Measurements from ENCODE around the gene DOCK1.

DOCK1 gene

DNA sequence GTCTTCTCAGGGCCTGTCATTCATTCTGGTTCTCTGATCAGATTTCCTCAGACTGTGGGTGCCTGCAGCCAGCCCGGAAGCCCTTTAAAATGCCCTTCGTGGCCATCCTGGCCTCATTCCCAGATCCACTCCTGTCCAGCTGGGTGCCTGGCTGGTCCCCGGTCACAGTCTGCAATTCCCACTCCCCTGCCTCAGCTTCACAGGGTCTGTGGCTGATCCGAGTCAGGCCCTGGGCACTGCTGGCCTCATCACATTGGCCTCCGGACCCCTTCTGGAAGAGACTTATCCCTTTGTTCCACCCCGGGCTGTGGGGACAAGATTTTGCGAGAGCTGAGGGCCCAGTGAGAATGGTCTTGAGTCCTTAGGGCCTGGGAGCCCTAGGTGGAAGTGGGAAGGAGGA, 12.1 kb downstream of the DOCK1 start:
- in situ Hi-C loops (cut with MboI; ENCODE audit: low pct_unique_long_range_greater_than_20kb, low sequenced_read_pairs, unreplicated experiment): no loop called here
- no peak for TF ChIP-seq CTCF (IDR thresholded peaks at IDR 0.05; ENCODE audit: extremely low read depth, insufficient read depth, missing control alignments)
- DNase-seq (ENCODE audit: low spot score): no peak

DNA sequence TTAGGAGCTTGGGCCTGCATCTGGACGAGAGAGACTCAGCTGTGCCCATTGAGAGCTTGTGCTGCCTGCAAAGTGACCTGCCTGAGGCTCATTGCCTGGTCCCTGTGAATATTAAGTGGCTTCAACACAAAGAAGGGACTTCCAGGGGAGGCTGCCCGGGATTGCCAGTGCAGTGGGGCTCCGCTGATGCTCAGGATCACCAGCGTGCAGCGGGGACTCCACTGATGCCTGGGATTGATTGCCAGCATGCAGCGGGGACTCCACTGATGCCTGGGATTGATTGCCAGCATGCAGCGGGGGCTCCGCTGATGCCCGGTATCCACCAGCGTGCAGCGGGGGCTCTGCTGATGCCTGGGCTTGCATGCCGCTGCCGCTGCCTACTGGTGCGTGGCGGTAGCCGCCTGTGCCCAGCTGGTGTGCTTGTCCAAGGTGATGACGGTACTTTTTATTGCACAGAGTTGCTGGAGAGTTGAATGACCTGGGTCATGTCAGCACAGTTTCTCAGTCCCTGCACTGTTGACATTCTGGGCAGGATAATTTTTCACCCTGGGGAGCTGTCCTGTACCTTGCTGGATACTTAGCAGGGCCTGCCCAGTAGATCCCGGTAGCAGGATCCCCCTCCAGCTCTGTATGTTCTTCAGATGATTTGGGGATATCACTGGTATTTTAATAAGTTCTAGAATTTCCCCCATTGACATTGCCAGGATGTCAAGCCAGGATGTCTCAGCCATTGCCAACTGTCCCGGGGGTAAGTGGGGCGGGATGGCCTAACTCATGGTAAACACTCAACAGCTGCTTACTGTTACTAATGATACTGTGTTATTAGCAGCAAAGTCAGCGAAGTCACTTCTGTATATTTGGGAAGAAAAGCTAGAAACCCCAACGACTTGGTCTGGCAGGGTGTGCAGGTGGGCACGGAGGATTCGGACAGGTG, 13.0 kb downstream of the DOCK1 start:
- DNase-seq (ENCODE audit: low spot score): no peak
- in situ Hi-C loops (cut with MboI; ENCODE audit: low pct_unique_long_range_greater_than_20kb, low sequenced_read_pairs, unreplicated experiment): no loop called here
- no peak for TF ChIP-seq CTCF (IDR thresholded peaks at IDR 0.05; ENCODE audit: extremely low read depth, insufficient read depth, missing control alignments)

DNA sequence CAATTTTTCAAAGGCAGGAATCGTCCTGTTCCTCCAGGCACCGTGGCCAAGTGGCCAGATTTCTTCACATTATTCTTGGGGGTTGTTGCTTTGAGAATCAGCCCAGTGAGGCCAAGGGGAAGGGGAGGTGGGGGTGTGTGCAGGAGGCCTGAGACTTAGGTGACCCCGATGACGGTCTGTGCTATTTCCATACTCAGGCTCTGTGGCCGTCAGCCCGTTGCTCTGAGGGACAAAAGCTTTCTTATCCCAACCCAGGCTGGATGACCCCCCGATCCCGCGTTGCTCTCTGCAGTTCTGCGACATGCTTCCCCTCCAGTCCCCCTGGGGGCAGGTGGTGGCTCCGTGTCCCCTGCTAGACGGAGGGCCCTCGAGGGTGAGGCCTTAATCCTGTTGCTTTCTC, 14.2 kb downstream of the DOCK1 start:
- in situ Hi-C loops (cut with MboI; ENCODE audit: low pct_unique_long_range_greater_than_20kb, low sequenced_read_pairs, unreplicated experiment): no loop called here
- TF ChIP-seq CTCF (IDR thresholded peaks at IDR 0.05; ENCODE audit: extremely low read depth, insufficient read depth, missing control alignments): no peak
- DNase-seq (ENCODE audit: low spot score): no peak

DNA sequence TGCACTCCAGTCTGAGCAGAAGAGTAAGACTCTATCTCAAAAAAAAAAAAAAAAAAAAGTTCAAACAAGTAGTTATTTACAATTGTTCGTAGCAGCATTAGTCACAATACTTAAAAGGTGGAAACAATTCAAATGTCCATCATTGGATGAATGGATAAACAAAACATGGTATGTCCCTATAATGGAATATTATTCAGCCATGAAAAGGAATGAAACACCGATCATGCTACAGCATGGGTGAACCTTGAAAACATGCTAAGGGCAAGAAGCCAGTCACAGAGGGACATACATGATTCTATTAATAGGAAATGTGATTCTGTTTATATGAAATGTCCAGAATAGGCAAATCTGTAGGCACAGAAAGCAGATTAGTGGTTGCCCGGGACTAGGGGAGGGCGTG, 15.9 kb downstream of the DOCK1 start:
- DNase-seq (ENCODE audit: low spot score): no peak
- in situ Hi-C loops (cut with MboI; ENCODE audit: low pct_unique_long_range_greater_than_20kb, low sequenced_read_pairs, unreplicated experiment): no loop called here
- no peak for TF ChIP-seq CTCF (IDR thresholded peaks at IDR 0.05; ENCODE audit: extremely low read depth, insufficient read depth, missing control alignments)

DNA sequence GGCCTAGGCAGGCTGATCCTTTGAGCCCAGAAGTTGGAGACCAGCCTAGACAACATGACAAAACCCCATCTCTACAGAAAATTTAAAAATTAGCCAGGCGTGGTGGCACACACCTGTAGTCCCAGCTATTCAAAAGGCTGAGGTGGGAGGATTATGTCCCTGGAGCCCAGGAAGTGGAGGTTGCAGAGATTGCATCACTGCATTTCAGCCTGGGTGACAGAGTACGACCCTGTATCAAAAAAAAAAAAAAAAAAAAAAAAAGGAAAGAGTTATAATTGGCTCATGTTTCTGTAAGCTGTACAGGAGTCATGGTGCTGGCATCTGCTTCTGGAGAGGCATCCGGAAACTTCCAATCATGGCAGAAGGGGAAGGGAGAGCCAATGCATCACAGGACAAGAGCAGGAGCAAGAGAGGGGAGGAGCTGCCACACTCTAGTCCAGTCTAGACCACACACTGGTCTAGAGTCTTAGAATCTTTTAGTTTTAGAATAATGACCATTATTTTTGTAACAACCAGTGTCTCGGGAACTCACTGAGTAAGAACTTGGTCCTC, 16.8 kb downstream of the DOCK1 start:
- no peak for DNase-seq (ENCODE audit: low spot score)
- in situ Hi-C loops (cut with MboI; ENCODE audit: low pct_unique_long_range_greater_than_20kb, low sequenced_read_pairs, unreplicated experiment): no loop called here
- TF ChIP-seq CTCF (IDR thresholded peaks at IDR 0.05; ENCODE audit: extremely low read depth, insufficient read depth, missing control alignments): no peak

DNA sequence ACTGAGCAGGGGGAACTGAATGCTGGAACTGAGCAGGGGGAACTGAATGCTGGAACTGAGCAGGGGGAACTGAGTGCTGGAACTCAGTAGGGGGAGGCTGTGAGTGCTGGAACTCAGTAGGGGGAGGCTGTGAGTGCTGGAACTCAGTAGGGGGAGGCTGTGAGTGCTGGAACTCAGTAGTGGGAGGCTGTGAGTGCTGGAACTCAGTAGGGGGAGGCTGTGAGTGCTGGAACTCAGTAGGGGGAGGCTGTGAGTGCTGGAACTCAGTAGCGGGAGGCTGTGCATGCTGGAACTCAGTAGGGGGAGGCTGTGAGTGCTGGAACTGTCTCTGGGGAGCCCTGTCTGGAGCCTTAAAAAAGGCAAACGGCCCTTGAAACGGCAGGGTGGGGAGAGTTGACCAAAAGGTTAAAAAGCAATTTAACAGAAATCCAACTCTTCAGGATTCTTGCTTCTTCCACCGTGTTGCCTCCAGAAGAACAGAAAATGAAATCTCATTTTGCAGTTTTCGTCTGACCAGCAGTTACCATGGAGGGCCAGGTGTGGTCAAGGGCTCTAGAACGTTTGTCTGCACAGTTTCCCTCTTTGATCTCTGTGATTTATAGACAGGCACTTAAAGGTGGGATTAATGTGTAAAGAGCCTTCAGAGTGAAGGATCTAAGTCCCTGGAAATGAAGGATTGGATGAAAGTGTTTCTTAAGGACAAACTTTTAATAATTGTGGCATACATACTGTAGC, 19.1 kb downstream of the DOCK1 start:
- no peak for DNase-seq (ENCODE audit: low spot score)
- no peak for TF ChIP-seq CTCF (IDR thresholded peaks at IDR 0.05; ENCODE audit: extremely low read depth, insufficient read depth, missing control alignments)
- in situ Hi-C loops (cut with MboI; ENCODE audit: low pct_unique_long_range_greater_than_20kb, low sequenced_read_pairs, unreplicated experiment): no loop called here
